Midbrain (tissue), 1 donor: ENCODE data around the gene MED19.
"Not testable (repeated sequence)": the region's sequence is repeated elsewhere in the genome, so short reads cannot be mapped to it uniquely, and the experiment has no call there.

ENCODE experiments used
- DNase-seq: peaks from one replicate; lab custom pipeline; 2025; lab: John Stamatoyannopoulos, UW

The MED19 gene

DNA sequence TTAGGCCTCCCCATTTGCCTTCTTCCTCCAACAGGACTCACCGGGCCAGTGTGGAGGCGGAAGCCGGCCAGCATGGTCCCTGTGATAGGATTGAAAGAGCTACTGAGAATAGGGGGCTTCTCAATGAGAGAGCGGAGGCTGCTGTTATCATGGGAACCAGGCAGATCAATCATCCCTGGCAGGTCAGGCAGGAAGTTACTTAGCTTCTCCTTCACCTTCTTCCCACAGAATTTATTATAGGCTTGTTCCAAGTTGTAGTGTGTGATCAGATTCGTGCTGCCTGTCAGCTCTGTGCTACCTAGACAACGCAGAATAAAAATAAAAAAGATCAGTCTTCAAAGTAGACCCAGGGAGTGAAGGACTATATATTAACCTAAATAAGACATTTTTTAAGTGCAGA lies 7.1 kb downstream of the MED19 start:
- DNase-seq, result no peak

- no peak for DNase-seq
Measured at GRCh38 chr11:57703341-57703740, 8.7 kb downstream of the MED19 start.

DNA sequence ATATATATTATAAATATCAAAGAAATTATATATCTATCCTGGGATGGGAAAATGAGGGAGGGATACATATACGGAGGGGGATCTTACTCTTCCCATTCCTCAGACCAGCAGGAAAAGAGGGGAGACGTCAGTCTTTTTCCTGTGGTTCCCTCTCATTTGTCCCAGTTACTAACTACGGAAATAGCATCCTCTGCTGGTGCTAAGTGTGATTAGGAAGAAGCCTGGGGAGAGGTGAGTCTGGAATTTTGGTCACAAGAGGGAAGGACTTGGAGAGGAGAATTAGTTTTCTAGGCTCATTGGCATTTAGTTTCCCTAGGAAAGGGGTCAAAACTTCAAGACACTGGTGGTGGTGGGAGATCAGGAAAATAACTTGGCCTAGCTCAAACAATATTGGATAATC lies 11.6 kb downstream of the MED19 start:
- DNase-seq, result no peak

GRCh38 chr11:57699813-57700212 lies 12.2 kb downstream of the MED19 start:
- DNase-seq, result no peak

- no peak for DNase-seq
Measured at GRCh38 chr11:57698843-57699365, 13.1 kb downstream of the MED19 start.

DNA sequence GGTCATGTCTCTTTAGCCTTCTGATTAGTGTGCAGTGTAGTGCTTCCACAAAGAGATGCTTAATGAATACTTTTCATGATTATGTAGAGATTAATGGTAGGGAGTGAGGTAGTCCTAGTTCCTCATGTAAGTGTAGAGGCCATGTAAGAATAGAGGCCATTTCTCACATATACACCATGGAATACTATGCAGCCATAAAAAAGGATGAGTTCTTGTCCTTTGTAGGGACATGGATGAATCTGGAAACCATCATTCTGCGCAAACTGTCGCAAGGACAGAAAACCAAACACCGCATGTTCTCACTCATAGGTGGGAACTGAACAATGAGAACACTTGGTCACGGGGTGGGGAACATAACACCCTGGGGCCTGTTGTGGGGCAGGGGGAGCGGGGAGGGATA lies 21.5 kb downstream of the MED19 start:
- not testable (repeated sequence) for DNase-seq

- DNase-seq, result no peak
Measured at GRCh38 chr11:57681168-57681567, 30.8 kb downstream of the MED19 start.

DNA sequence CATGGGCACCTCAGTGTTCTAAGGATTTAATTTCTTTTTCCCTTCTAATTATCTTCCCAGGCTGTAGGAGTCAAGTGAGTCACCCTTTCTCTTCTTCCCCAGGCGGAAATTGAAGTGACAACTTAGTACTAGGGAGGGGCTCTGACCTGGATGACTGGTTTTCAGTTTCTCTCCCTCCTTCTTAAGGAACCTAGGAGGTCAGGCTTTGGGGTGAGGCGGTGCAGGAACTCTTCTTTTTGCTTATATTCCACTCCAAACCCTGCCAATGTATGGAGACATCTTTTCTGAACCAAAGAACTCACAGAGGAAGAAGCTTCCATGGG lies 31.5 kb downstream of the MED19 start:
- no peak for DNase-seq

- no peak for DNase-seq
Measured at GRCh38 chr11:57679396-57679795, 32.6 kb downstream of the MED19 start.

- DNase-seq, result no peak
Measured at GRCh38 chr11:57675176-57675941, 36.7 kb downstream of the MED19 start.

DNA sequence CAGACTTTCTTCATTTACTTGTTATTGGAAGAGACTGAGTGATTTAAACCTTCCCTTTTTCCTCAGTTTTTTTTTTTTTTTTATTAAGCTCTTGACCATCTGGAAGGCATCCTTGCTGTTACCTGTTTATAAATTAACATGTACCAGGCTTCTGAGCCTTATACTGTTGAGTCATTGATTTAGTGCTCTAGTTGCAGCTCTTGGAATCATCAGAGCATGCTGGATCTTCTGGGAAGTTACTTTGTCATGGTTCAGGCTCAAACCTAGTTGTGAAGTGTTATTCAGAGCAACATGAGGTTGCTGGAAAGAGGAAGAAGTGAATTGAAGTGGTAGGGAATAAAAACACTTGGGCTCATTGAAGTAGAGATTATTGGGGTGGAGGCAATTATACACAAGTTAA lies 37.8 kb downstream of the MED19 start:
- no peak for DNase-seq

GRCh38 chr11:57668434-57668782 lies 43.6 kb downstream of the MED19 start:
- DNase-seq, result no peak

GRCh38 chr11:57667736-57668433 lies 44.1 kb downstream of the MED19 start, which contains the start of gene ZDHHC5:
ZDHHC5 (plus strand) TSS chr11:57668114; CDS start chr11:57673091, 4,977 bp downstream.
- peak; percentile 99 for DNase-seq

GRCh38 chr11:57667117-57667735 lies 44.8 kb downstream of the MED19 start:
- peak; percentile 99 for DNase-seq

DNA sequence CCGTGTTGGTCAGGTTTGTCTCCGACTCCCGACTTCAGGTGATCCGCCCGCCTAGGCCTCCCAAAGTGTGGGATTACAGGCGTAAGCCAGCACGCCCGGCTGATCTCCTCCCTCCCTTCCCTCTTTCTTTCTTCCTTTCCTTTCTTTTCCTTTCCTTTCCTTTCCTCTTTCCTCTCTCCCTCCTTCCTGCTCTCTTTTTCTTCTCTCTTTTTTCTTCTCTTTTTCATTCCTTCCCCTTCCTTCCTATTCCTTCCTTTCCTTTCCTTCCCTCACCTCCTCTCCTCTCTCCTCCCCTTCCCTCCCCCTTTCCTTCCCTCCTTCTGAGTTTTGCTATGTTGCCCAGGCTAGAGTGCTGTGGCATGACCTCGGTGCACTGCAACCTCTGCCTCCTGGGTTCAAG lies 48.0 kb downstream of the MED19 start:
- DNase-seq, result no peak

DNA sequence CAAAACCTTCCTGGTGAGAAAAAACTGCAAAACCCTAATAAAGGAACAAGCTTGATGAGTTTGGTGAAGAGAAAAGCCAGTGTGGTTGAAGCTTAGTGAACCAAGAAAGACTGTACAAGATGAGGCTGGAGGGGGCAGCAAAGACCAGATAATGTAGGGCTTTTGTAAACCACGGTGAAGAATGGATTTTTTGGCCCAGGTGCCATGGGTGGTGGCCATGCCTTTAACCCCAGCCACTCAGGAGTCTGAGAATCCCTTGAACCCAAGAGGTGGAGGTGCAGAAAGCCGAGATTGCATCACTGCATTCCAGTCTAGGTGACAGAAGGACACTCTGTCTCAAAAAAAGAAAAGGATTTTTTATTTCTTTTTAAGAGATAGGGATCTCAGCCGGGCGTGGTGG lies 49.1 kb downstream of the MED19 start:
- no peak for DNase-seq

- no peak for DNase-seq
Measured at GRCh38 chr11:57659669-57660068, 52.3 kb downstream of the MED19 start.

DNA sequence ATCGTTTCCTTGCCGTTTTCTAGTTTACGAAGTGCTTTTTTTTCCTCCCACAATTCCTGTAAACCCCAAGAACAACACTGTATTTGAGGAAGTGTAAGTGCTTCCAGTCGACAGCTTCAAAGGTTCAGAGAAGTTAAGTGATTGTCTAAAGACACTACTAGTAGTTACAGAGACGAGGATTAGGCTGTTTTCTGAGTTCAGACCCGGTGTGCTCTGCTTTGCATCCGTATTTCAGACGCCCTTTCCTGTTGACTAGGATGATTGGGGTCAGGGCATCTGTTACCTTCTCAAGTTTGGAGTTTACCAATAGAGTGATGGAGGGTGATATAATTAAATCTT lies 54.0 kb downstream of the MED19 start:
- DNase-seq, result no peak

- peak; percentile 100 for DNase-seq
Measured at GRCh38 chr11:57657194-57658022, 54.6 kb downstream of the MED19 start, which contains the start of gene CLP1. CLP1 (plus strand) TSS chr11:57657762; CDS start chr11:57659477, 1,715 bp downstream.

- no peak for DNase-seq
Measured at GRCh38 chr11:57656885-57657193, 55.2 kb downstream of the MED19 start.
